GM12892 (cell line): ENCODE data around the gene KIAA1671.

Experiments
- POLR2A ChIP-seq: IDR thresholded peaks from 2 replicates; pipeline ENCODE4 v1.6.1; 2011; ENCODE audit warnings: low read depth, low read length, control low read depth
- TAF1 ChIP-seq: IDR thresholded peaks from 2 replicates; pipeline ENCODE4 v1.6.1; 2011; ENCODE audit warnings: low read depth, mild to moderate bottlenecking, control low read depth, low read length, borderline replicate concordance

DNA sequence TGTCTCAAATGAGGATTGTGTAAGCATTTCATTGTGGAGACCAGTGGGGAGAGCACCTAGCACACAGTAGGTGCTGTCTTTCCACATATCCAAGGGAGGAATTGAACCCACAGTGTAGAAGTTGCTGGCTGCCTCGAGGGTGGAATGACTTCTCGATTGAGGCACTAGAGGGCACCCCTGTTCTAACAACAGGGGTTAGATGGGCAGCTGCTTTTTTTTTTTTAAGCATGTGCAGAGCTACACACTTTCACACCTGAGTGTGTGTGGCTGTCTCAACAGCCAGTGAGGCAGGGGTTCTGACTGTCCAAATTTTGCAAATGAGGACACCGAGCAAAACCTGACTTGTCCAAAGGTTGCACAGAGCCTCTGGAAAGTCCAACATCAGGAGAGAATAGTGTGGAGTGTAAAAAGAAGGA is 128.9 kb downstream of the KIAA1671 start:
- no peak for TF ChIP-seq POLR2A
- no peak for TF ChIP-seq TAF1
